H1 (cell line): ENCODE measurements around the gene GGTLC2. TPM values are rescaled to one million over a fixed set of nuclear protein-coding genes. Genes with fewer than 3 reads are reported as not detected.
"Not testable (repeated sequence)": the region's sequence is repeated elsewhere in the genome, so short reads cannot be mapped to it uniquely, and the experiment has no call there.

Experiments
- CTCF ChIA-PET: fragments of 300-600 bp; sonication (Branson Sonifier 250); formaldehyde crosslinking; loops from one replicate; lab custom pipeline; 2021; ENCODE audit not compliant: partially characterized antibody; lab: Charles Lee
- POLR2A ChIA-PET: fragments of 300-600 bp; sonication (Branson Sonifier 250); formaldehyde crosslinking; loops from one replicate; lab custom pipeline; 2021; ENCODE audit warnings: inconsistent platforms; ENCODE audit not compliant: partially characterized antibody; lab: Charles Lee
- DNase-seq, 2 experiments: peaks; one replicate each; pipeline versions ENCODE4 v3.0.0 to v3.0.0-alpha.2; 2010 to 2022; ENCODE audit warnings: low spot score in 2 of 2, low read depth in 1 of 2, mixed read lengths in 1 of 2
- FAIRE-seq: peaks from 2 replicates; lab custom pipeline; 2011; peaks lifted over from hg19 to GRCh38; lab: Jason Lieb, UNC
- H2AFZ ChIP-seq: 2 replicates; pipeline ENCODE4 v1.8.1; 2012; ENCODE audit warnings: low read length, inconsistent platforms
- H2AK5ac ChIP-seq: 2 replicates; pipeline ENCODE4 v1.6.1; 2013; ENCODE audit warnings: low read depth, low read length
- H2BK120ac ChIP-seq: replicated peaks from 2 replicates; pipeline ENCODE3; 2013; ENCODE audit warnings: low read depth, low read length, inconsistent platforms
- H2BK12ac ChIP-seq: 2 replicates; pipeline ENCODE4 v1.6.1; 2013; ENCODE audit warnings: low read depth, low read length
- H2BK15ac ChIP-seq: 2 replicates; pipeline ENCODE4 v1.6.1; 2013; ENCODE audit warnings: low read length
- H2BK20ac ChIP-seq: 2 replicates; pipeline ENCODE4 v1.6.1; 2013; ENCODE audit warnings: low read length
- H2BK5ac ChIP-seq: 2 replicates; pipeline ENCODE4 v1.6.1; 2013; ENCODE audit warnings: low read depth, low read length
- H3K14ac ChIP-seq: 2 replicates; pipeline ENCODE4 v1.6.1; 2013; ENCODE audit warnings: inconsistent platforms; ENCODE audit not compliant: insufficient read length
- H3K18ac ChIP-seq: 2 replicates; pipeline ENCODE4 v1.6.1; 2013; ENCODE audit warnings: low read length; ENCODE audit errors: extremely low read depth
- H3K23ac ChIP-seq: 2 replicates; pipeline ENCODE4 v1.6.1; 2013; ENCODE audit warnings: inconsistent platforms; ENCODE audit not compliant: insufficient read length
- H3K23me2 ChIP-seq: 2 replicates; pipeline ENCODE4 v1.6.1; 2013; ENCODE audit warnings: low read depth, low read length
- H3K27ac ChIP-seq: 2 replicates; pipeline ENCODE4 v1.6.1; 2011; ENCODE audit warnings: low read depth, low read length, inconsistent platforms
- H3K27me3 ChIP-seq, 4 experiments: replicated peaks in 1 of 4; 1 replicate in 1 of 4; 2 replicates in 3 of 4; pipeline versions ENCODE4 v1.6.1 to v1.8.1; 2011 to 2013; ENCODE audit warnings: low read length in 3 of 4, mild to moderate bottlenecking in 3 of 4, inconsistent platforms in 2 of 4, mixed read lengths in 2 of 4, moderate library complexity in 1 of 4; ENCODE audit not compliant: control insufficient read depth in 3 of 4, insufficient read depth in 3 of 4; ENCODE audit errors: extremely low read depth in 1 of 4
- H3K36me3 ChIP-seq, 4 experiments: 2 replicates each; pipeline versions ENCODE4 v1.6.1 to v1.8.1; 2011 to 2013; ENCODE audit warnings: mild to moderate bottlenecking in 4 of 4, low read length in 3 of 4, moderate library complexity in 2 of 4, control low read depth in 1 of 4, inconsistent platforms in 1 of 4; ENCODE audit not compliant: insufficient read depth in 4 of 4, control insufficient read depth in 2 of 4
- H3K4ac ChIP-seq: replicated peaks from 2 replicates; pipeline ENCODE3; 2013; ENCODE audit warnings: low read length, low read depth, mixed read lengths, inconsistent platforms; ENCODE audit not compliant: insufficient read length
- H3K4me1 ChIP-seq, 4 experiments: replicated peaks in 1 of 4; 1 replicate in 1 of 4; 2 replicates in 3 of 4; pipeline versions ENCODE4 v1.6.1 to v1.8.1; 2011 to 2013; ENCODE audit warnings: low read length in 3 of 4, inconsistent platforms in 2 of 4, mixed read lengths in 1 of 4; ENCODE audit not compliant: insufficient read depth in 4 of 4, control insufficient read depth in 3 of 4
- H3K4me2 ChIP-seq, 2 experiments: 2 replicates each; pipeline versions ENCODE4 v1.6.1 to v1.8.1; 2011 to 2013; ENCODE audit warnings: low read depth in 2 of 2, low read length in 2 of 2, control low read depth in 1 of 2, inconsistent platforms in 1 of 2, mild to moderate bottlenecking in 1 of 2; ENCODE audit not compliant: insufficient read depth in 1 of 2
- H3K4me3 ChIP-seq, 4 experiments: fragments of 200-600, 300-600 bp in 1 of 4; sonication (generic), shearing (Covaris generic), sonication (Bioruptor Twin) in 1 of 4; 2 replicates each; pipeline versions ENCODE4 v1.5.1 to v1.8.1; 2011 to 2016; ENCODE audit warnings: low read length in 4 of 4, low read depth in 3 of 4, control low read depth in 2 of 4, inconsistent platforms in 2 of 4, mild to moderate bottlenecking in 2 of 4, mixed read lengths in 1 of 4, moderate library complexity in 1 of 4; ENCODE audit not compliant: insufficient read depth in 2 of 4; ENCODE audit errors: extremely low read depth in 1 of 4
- H3K56ac ChIP-seq: replicated peaks from 2 replicates; pipeline ENCODE3; 2013; ENCODE audit warnings: low read depth, mild to moderate bottlenecking, mixed read lengths, low read length, inconsistent platforms; ENCODE audit not compliant: insufficient read length
- H3K79me1 ChIP-seq: 2 replicates; pipeline ENCODE4 v1.6.1; 2013; ENCODE audit warnings: low read depth, low read length, control low read depth
- H3K79me2 ChIP-seq, 2 experiments: 2 replicates each; pipeline versions ENCODE4 v1.6.1 to v1.8.1; 2012 to 2013; ENCODE audit warnings: low read length in 2 of 2, mild to moderate bottlenecking in 2 of 2, inconsistent platforms in 1 of 2; ENCODE audit not compliant: insufficient read depth in 2 of 2, control insufficient read depth in 1 of 2
- H3K9ac ChIP-seq, 4 experiments: replicated peaks in 1 of 4; 1 replicate in 1 of 4; 2 replicates in 3 of 4; pipeline versions ENCODE4 v1.6.1 to v1.8.1; 2011 to 2013; ENCODE audit warnings: low read depth in 3 of 4, low read length in 3 of 4, control low read depth in 2 of 4, mild to moderate bottlenecking in 2 of 4, moderate library complexity in 2 of 4, inconsistent platforms in 1 of 4; ENCODE audit errors: extremely low read depth in 1 of 4
- H3K9me3 ChIP-seq, 2 experiments: 2 replicates each; pipeline versions ENCODE4 v1.6.1 to v1.8.1; 2012 to 2013; ENCODE audit warnings: mild to moderate bottlenecking in 2 of 2, moderate library complexity in 2 of 2, control low read depth in 1 of 2, inconsistent platforms in 1 of 2, low read depth in 1 of 2, low read length in 1 of 2, mixed read lengths in 1 of 2; ENCODE audit not compliant: insufficient read depth in 2 of 2
- H4K20me1 ChIP-seq, 2 experiments: replicated peaks in 1 of 2; 2 replicates each; pipeline versions ENCODE3 to v1.8.1; 2011 to 2013; ENCODE audit warnings: inconsistent platforms in 2 of 2, low read length in 2 of 2, mild to moderate bottlenecking in 1 of 2; ENCODE audit not compliant: insufficient read depth in 2 of 2, control insufficient read depth in 1 of 2
- H4K5ac ChIP-seq: 2 replicates; pipeline ENCODE4 v1.6.1; 2013; ENCODE audit warnings: low read length, low read depth, mixed read lengths, inconsistent platforms; ENCODE audit not compliant: insufficient read length
- H4K8ac ChIP-seq: 2 replicates; pipeline ENCODE4 v1.8.0; 2013; ENCODE audit warnings: mild to moderate bottlenecking, moderate library complexity, low read length, inconsistent platforms; ENCODE audit not compliant: insufficient read depth; ENCODE audit errors: extremely low read depth
- H4K91ac ChIP-seq: replicated peaks from 2 replicates; pipeline ENCODE3; 2013; ENCODE audit warnings: low read length, mixed read lengths, inconsistent platforms; ENCODE audit not compliant: insufficient read length
- WGBS, 2 experiments: shearing (Covaris generic) in 1 of 2; methylation state at CpG; one replicate each; pipeline versions ENCODE4 v1.1.6 to v1.1.7; 2013 to 2015; ENCODE audit warnings: low lambda C conversion rate in 2 of 2, mixed read lengths in 2 of 2, inconsistent platforms in 1 of 2, low coverage in 1 of 2, missing lambda C conversion rate in 1 of 2; ENCODE audit not compliant: insufficient replicate concordance in 2 of 2, insufficient coverage in 1 of 2, insufficient read length in 1 of 2; ENCODE audit errors: extremely low coverage in 1 of 2, missing lambda C conversion rate in 1 of 2; 5-methylcytosine and 5-hydroxymethylcytosine counted together
- polyA plus RNA-seq, 7 experiments: library from polyadenylated mRNA; depleted of rRNA in 3 of 7; stranded (reverse) in 5 of 7; unstranded in 2 of 7; fragments of >200 nt in 5 of 7; fragments of 200-250 nt in 2 of 7; gene quantifications; 1 replicate in 5 of 7; 2 replicates in 1 of 7; 4 replicates in 1 of 7; pipeline versions ENCODE4 v1.2.1 to v1.2.3, GENCODE V29; 2011 to 2013; ENCODE audit warnings: missing spikeins in 2 of 7, mixed read lengths in 2 of 7
- total RNA-seq: library from RNA; stranded (reverse); fragmentation: NEBNext Ultra II Directional; extraction: Animal tissue kit (Norgen Biotek cat#: 25700); gene quantifications from 2 replicates; pipeline ENCODE4 v1.2.1, GENCODE V29; 2021

The GGTLC2 gene
- total and polyA plus RNA-seq, 2 of the 8 experiments (the other 6 are each of a cell fraction or from before 2014, with no cell fraction given), result not detected

DNA sequence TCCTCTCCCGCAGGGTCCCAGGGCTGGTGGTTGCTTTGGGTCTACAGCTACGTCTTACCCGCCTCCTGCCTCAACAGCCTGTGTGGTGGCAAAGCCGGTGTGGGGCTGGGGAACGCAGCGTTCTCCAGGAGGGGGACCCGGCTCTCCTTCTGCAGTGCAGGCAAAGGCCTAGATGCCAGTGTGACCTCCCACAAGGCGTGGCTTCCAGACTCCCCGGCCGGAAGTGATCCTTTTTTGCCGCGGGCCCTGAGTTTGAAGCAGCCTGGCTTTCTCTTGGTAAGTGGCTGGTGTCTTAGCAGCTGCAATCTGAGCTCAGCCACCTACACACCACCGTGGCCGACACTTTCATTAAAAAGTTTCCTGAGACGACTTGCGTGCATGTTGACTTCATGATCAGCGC, 6.1 kb upstream of the GGTLC2 start:
- H3K4me3 ChIP-seq, H3K14ac ChIP-seq, H2BK5ac ChIP-seq, H3K4me1 ChIP-seq, H3K4me2 ChIP-seq, H3K79me2 ChIP-seq, H2BK20ac ChIP-seq, DNase-seq, H3K56ac ChIP-seq, H2BK15ac ChIP-seq, H4K8ac ChIP-seq, FAIRE-seq, H2AFZ ChIP-seq, H3K23me2 ChIP-seq, H3K18ac ChIP-seq, H4K5ac ChIP-seq, H2BK120ac ChIP-seq, H3K27ac ChIP-seq, H4K20me1 ChIP-seq, H3K9ac ChIP-seq, H3K23ac ChIP-seq, H3K79me1 ChIP-seq, H2AK5ac ChIP-seq, H3K9me3 ChIP-seq, POLR2A ChIA-PET, H2BK12ac ChIP-seq, H3K36me3 ChIP-seq, H3K27me3 ChIP-seq, CTCF ChIA-PET, H4K91ac ChIP-seq, H3K4ac ChIP-seq: not testable (repeated sequence)
- 62% methylated on average over 6 of the region's 17 CpGs; no CpG with 5 or more reads in 1 of the 2 experiments for WGBS, 2 experiments

DNA sequence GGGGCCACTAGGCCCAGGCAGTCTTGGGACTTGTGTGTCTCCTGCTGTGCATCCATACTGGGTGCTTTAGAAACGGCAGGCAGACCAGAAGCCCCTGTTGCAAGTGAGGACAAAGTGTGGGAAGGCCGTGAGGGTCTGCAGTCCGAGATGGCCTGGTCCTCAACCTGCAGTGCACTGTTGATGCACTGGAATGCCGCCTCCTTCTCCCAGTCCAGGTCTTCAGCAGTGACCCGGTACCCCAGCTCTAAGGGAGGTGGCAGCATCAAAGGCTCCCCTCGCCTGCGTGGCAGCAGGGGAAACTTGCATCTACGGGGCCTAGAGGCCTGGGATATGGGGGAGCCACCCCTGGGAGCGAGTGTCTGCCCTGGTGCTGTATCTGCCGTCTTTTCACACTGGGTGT, 2.2 kb upstream of the GGTLC2 start:
- H3K79me2 ChIP-seq, H2BK20ac ChIP-seq, H4K8ac ChIP-seq, H3K36me3 ChIP-seq, H2AK5ac ChIP-seq, H3K23me2 ChIP-seq, H3K9ac ChIP-seq, H3K27me3 ChIP-seq, H3K18ac ChIP-seq, H3K56ac ChIP-seq, H2BK15ac ChIP-seq, H4K5ac ChIP-seq, H3K14ac ChIP-seq, DNase-seq, H3K23ac ChIP-seq, H3K4me1 ChIP-seq, H3K4me2 ChIP-seq, H3K27ac ChIP-seq, H3K4me3 ChIP-seq, H4K20me1 ChIP-seq, H4K91ac ChIP-seq, H2AFZ ChIP-seq, POLR2A ChIA-PET, H3K79me1 ChIP-seq, CTCF ChIA-PET, H2BK120ac ChIP-seq, H2BK12ac ChIP-seq, H2BK5ac ChIP-seq, FAIRE-seq, H3K4ac ChIP-seq: not testable (repeated sequence)
- 89% methylated on average over 7 of the region's 10 CpGs; no CpG with 5 or more reads in 1 of the 2 experiments for WGBS, 2 experiments
- H3K9me3 ChIP-seq, result peaks cover 0 to 12% of the 10 kb centered on the region in 2 experiments; a peak in 1 of 4 replicates
